ENCODE data around the gene MAP2. TPM values are rescaled to one million over a fixed set of nuclear protein-coding genes. Genes with fewer than 3 reads are reported as not detected.

The MAP2 gene
- total RNA-seq, 2 experiments from 2014 or later: 0.16 to 0.20 TPM

DNA sequence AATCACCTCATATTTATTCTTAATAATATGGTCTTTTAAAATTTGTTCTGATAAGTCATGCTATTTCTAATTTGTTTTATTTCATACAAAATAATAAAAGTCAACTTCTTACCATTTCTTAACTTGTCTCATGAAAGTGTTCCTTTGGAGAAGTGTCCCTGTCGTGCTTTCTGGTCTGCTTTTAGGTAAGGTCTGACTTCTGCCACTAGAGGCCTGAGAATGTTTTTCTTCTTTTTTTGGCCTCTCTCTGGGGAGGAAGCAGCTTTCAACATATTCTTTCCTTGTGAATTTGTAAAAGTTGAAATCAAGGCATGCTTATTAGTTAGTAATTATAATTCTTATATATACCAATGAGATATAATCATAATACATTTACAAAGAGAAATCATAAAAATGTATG, 39.4 kb downstream of the MAP2 start:
- no peaks in the 10 kb centered on the region for H3K9me3 Mint-ChIP-seq
- H3K4me3 Mint-ChIP-seq: no peak overlapping the region
- intact Hi-C loops (cut with DNase I, micrococcal nuclease): no loop called here
- ChIA-PET POLR2A (no interaction called here), CTCF (no interaction called here)
- Histone ChIP-seq H3K4me3 (ENCODE audit: low read length) (no peak overlapping the region), H3K27ac (ENCODE audit: low read depth in 1 of 2, low read length in 2 of 2) (no peak overlapping the region), H3K9me3 (ENCODE audit: control insufficient read depth in 1 of 2, insufficient read depth in 1 of 2, low read length in 2 of 2) (no peaks in the 10 kb centered on the region), H3K4me1 (ENCODE audit: insufficient read depth, low read length) (no peaks in the 10 kb centered on the region), H3K36me3 (ENCODE audit: insufficient read depth, low read length) (no peaks in the 10 kb centered on the region), H3K27me3 (ENCODE audit: control insufficient read depth in 1 of 2, insufficient read depth in 2 of 2, low read length in 2 of 2) (no peaks in the 10 kb centered on the region)
- no peak for DNase-seq
- TF ChIP-seq, protein P1, sequence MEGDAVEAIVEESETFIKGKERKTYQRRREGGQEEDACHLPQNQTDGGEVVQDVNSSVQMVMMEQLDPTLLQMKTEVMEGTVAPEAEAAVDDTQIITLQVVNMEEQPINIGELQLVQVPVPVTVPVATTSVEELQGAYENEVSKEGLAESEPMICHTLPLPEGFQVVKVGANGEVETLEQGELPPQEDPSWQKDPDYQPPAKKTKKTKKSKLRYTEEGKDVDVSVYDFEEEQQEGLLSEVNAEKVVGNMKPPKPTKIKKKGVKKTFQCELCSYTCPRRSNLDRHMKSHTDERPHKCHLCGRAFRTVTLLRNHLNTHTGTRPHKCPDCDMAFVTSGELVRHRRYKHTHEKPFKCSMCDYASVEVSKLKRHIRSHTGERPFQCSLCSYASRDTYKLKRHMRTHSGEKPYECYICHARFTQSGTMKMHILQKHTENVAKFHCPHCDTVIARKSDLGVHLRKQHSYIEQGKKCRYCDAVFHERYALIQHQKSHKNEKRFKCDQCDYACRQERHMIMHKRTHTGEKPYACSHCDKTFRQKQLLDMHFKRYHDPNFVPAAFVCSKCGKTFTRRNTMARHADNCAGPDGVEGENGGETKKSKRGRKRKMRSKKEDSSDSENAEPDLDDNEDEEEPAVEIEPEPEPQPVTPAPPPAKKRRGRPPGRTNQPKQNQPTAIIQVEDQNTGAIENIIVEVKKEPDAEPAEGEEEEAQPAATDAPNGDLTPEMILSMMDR (IDR thresholded peaks at IDR 0.05): no peak
- ATAC-seq (ENCODE audit: poor library complexity): no peak
- no peak overlapping the region for H3K27ac Mint-ChIP-seq
- H3K27me3 Mint-ChIP-seq: no peaks in the 10 kb centered on the region
- no peaks in the 10 kb centered on the region for H3K4me1 Mint-ChIP-seq (ENCODE audit: low read depth)
- H3K36me3 Mint-ChIP-seq (ENCODE audit: low read depth): no peaks in the 10 kb centered on the region

DNA sequence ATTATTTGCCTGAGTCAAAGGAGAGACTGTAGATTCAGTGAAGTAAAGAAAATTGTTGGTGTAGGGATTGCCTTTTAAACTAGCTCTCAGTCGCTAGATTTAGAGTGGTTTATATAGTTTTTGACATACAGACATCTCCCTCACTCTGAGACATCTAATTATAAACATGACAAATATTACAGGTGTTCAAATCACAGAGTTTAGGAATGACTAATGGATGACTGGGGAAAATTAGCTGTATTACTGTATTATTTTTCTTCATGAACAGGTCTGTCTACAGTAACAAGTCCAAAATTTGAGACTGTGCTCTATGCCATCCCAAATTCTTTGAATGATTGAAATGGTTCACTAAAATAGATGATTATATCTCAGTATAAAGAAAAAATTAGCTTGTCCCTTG, 40.0 kb downstream of the MAP2 start:
- no peak for ATAC-seq (ENCODE audit: poor library complexity)

DNA sequence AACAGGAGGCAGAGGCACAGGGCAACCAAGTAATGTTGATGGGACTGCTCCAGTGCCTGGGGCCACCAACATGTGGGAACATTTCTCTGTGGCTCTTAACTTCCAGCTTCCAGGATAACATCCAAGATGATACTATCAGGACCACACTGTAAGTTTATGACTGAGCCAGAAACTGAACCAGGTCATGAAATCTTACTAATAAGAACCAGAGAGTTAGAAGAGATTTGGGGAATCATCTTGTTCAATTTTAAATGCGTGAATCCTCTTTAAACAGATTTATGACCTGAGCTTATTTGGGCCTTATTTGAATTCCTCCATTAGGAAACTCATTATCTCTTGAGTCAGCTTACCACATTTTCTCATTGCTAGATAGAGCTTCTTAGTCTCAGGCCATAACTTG, 45.0 kb downstream of the MAP2 start:
- Mint-ChIP-seq H3K27ac (no peak overlapping the region), H3K4me3 (no peak overlapping the region), H3K27me3 (peaks cover 7% of the 10 kb centered on the region), H3K4me1 (ENCODE audit: low read depth) (no peaks in the 10 kb centered on the region), H3K9me3 (no peaks in the 10 kb centered on the region), H3K36me3 (ENCODE audit: low read depth) (no peaks in the 10 kb centered on the region)
- TF ChIP-seq, protein P1 (IDR thresholded peaks at IDR 0.05): no peak
- intact Hi-C loops (cut with DNase I, micrococcal nuclease): no loop called here
- DNase-seq (no peak), ATAC-seq (ENCODE audit: poor library complexity) (no peak)
- ChIA-PET POLR2A (no interaction called here), CTCF (no interaction called here)
- Histone ChIP-seq H3K27me3 (ENCODE audit: control insufficient read depth in 1 of 2, insufficient read depth in 2 of 2, low read length in 2 of 2) (no peaks in the 10 kb centered on the region), H3K27ac (ENCODE audit: low read depth in 1 of 2, low read length in 2 of 2) (no peak overlapping the region), H3K36me3 (ENCODE audit: insufficient read depth, low read length) (no peaks in the 10 kb centered on the region), H3K4me3 (ENCODE audit: low read length) (no peak overlapping the region), H3K4me1 (ENCODE audit: insufficient read depth, low read length) (no peaks in the 10 kb centered on the region), H3K9me3 (ENCODE audit: control insufficient read depth in 1 of 2, insufficient read depth in 1 of 2, low read length in 2 of 2) (no peaks in the 10 kb centered on the region)

More for the DNA sequence above, 40.0 kb downstream of the MAP2 start:
- POLR2A ChIA-PET: no interaction called here
- TF ChIP-seq, protein P1 (IDR thresholded peaks at IDR 0.05): no peak
- Histone ChIP-seq H3K9me3 (ENCODE audit: control insufficient read depth in 1 of 2, insufficient read depth in 1 of 2, low read length in 2 of 2) (no peaks in the 10 kb centered on the region), H3K27ac (ENCODE audit: low read depth in 1 of 2, low read length in 2 of 2) (no peak overlapping the region), H3K27me3 (ENCODE audit: control insufficient read depth in 1 of 2, insufficient read depth in 2 of 2, low read length in 2 of 2) (no peaks in the 10 kb centered on the region), H3K4me3 (ENCODE audit: low read length) (no peak overlapping the region), H3K4me1 (ENCODE audit: insufficient read depth, low read length) (no peaks in the 10 kb centered on the region), H3K36me3 (ENCODE audit: insufficient read depth, low read length) (no peaks in the 10 kb centered on the region)
- intact Hi-C loops (cut with DNase I, micrococcal nuclease): no loop called here
- H3K27me3 Mint-ChIP-seq: no peaks in the 10 kb centered on the region
- no peak for DNase-seq
- CTCF ChIA-PET: no interaction called here
- H3K9me3 Mint-ChIP-seq: no peaks in the 10 kb centered on the region
- no peaks in the 10 kb centered on the region for H3K4me1 Mint-ChIP-seq (ENCODE audit: low read depth)
- H3K27ac Mint-ChIP-seq: no peak overlapping the region
- H3K36me3 Mint-ChIP-seq (ENCODE audit: low read depth): no peaks in the 10 kb centered on the region
- no peak overlapping the region for H3K4me3 Mint-ChIP-seq

Data from CD4-positive, alpha-beta T cell (primary cell).